ENCODE measurements around the gene NUP37. TPM values are rescaled to one million over a fixed set of nuclear protein-coding genes. Genes with fewer than 3 reads are reported as not detected.

Gene NUP37
- polyA plus RNA-seq, 2 of the 4 experiments (the other 2 are of a cell fraction): 103 to 118 TPM

- TF ChIP-seq RCOR1 (IDR thresholded peaks at IDR 0.05; ENCODE audit: low read depth, low read length): no peak
- TF ChIP-seq RARB (CRISPR knock-in tag; IDR thresholded peaks at IDR 0.05): no peak
- TF ChIP-seq EHF (CRISPR knock-in tag; IDR thresholded peaks at IDR 0.05): no peak
- TF ChIP-seq GATA3 (IDR thresholded peaks at IDR 0.05; ENCODE audit: borderline replicate concordance): no peak
- TF ChIP-seq RNF2 (IDR thresholded peaks at IDR 0.05; ENCODE audit: borderline replicate concordance, low read depth): no peak
- no peak for TF ChIP-seq RAD21 (conservative IDR thresholded peaks at IDR 0.05 in 1 of 2, IDR thresholded peaks at IDR 0.05 in 1 of 2)
- TF ChIP-seq, protein P1, sequence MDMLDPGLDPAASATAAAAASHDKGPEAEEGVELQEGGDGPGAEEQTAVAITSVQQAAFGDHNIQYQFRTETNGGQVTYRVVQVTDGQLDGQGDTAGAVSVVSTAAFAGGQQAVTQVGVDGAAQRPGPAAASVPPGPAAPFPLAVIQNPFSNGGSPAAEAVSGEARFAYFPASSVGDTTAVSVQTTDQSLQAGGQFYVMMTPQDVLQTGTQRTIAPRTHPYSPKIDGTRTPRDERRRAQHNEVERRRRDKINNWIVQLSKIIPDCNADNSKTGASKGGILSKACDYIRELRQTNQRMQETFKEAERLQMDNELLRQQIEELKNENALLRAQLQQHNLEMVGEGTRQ (IDR thresholded peaks at IDR 0.05): no peak
- TF ChIP-seq, protein P2, sequence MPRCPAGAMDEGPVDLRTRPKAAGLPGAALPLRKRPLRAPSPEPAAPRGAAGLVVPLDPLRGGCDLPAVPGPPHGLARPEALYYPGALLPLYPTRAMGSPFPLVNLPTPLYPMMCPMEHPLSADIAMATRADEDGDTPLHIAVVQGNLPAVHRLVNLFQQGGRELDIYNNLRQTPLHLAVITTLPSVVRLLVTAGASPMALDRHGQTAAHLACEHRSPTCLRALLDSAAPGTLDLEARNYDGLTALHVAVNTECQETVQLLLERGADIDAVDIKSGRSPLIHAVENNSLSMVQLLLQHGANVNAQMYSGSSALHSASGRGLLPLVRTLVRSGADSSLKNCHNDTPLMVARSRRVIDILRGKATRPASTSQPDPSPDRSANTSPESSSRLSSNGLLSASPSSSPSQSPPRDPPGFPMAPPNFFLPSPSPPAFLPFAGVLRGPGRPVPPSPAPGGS (IDR thresholded peaks at IDR 0.05): no peak
- TF ChIP-seq ELK1 (IDR thresholded peaks at IDR 0.05; ENCODE audit: low read depth, low read length): no peak
- TF ChIP-seq HEYL (CRISPR knock-in tag; IDR thresholded peaks at IDR 0.05): no peak
- TF ChIP-seq ZFP36 (IDR thresholded peaks at IDR 0.05; ENCODE audit: borderline replicate concordance, partially characterized antibody): no peak
- Histone ChIP-seq H3K9me3 (no peaks in the 10 kb centered on the region), H3K4me3 (no peak overlapping the region), H3K4me2 (no peak overlapping the region), H3K4me1 (no peaks in the 10 kb centered on the region), H3K27ac (no peak overlapping the region)
- FAIRE-seq (no peak), DNase-seq (ENCODE audit: low read depth in 1 of 2, low spot score in 1 of 2) (no peak), ATAC-seq (no peak)
- CTCF ChIA-PET: interaction anchor here (1.0 to 1.6 kb wide), 2 partner anchors 84 to 787 kb away, joined by 3 to 5 read pairs; no protein-coding TSS in a partner anchor
- POLR2A ChIA-PET: no interaction called here
- WGBS (ENCODE audit: missing lambda C conversion rate): 85% methylated on average over 3 of the region's 3 CpGs
Observed at GRCh38 chr12:102023343-102023930, 96.5 kb downstream of the NUP37 start.

Other genes starting within 250 kb of the NUP37 start
- 28.0 and 31.1 TPM in 2 replicates for gene DRAM1, start 242.5 kb downstream of the NUP37 start, polyA plus RNA-seq (2011; rRNA removed)
- 39.1 to 41.2 TPM (median 41.0 TPM) in 3 replicates for gene DRAM1, start 242.5 kb downstream of the NUP37 start, polyA plus RNA-seq (2017; fragmentation: RNase III; extraction: RNeasy Plus Mini Kit Qiagen cat#74134 plus additional on column Dnase treatment)
- 54.9 and 63.3 TPM in 2 replicates for gene WASHC3, start 58.1 kb downstream of the NUP37 start, polyA plus RNA-seq (2011; rRNA removed)
- gene WASHC3, start 58.1 kb downstream of the NUP37 start, polyA plus RNA-seq (2017; fragmentation: RNase III; extraction: RNeasy Plus Mini Kit Qiagen cat#74134 plus additional on column Dnase treatment): 36.2 to 39.1 TPM (median 38.1 TPM) in 3 replicates
- gene PARPBP, start 69 bp upstream of the NUP37 start, polyA plus RNA-seq (2011; rRNA removed): 32.6 and 58.2 TPM in 2 replicates
- 31.8 to 32.8 TPM (median 32.4 TPM) in 3 replicates for gene PARPBP, start 69 bp upstream of the NUP37 start, polyA plus RNA-seq (2017; fragmentation: RNase III; extraction: RNeasy Plus Mini Kit Qiagen cat#74134 plus additional on column Dnase treatment)
- not detected in 2 replicates for gene PMCH, start 77.7 kb upstream of the NUP37 start, polyA plus RNA-seq (2011; rRNA removed)
- not detected in 3 replicates for gene PMCH, start 77.7 kb upstream of the NUP37 start, polyA plus RNA-seq (2017; fragmentation: RNase III; extraction: RNeasy Plus Mini Kit Qiagen cat#74134 plus additional on column Dnase treatment)